ENCODE data around the gene TP53TG3E.
A peak's percentile ranks its signal among the peaks of the same experiment; 100 is the strongest.
"Not testable (repeated sequence)": the region's sequence is repeated elsewhere in the genome, so short reads cannot be mapped to it uniquely, and the experiment has no call there.

TP53TG3E gene

GRCh38 chr16:33304006-33304405 lies at the start of gene TP53TG3E:
Gene TP53TG3E (plus strand): TSS chr16:33304306. CDS start chr16:33304374, 68 bp downstream.
- not testable (repeated sequence) for DNase-seq (ENCODE audit: low read depth in 2 of 2)

- DNase-seq (ENCODE audit: low read depth in 2 of 2): peak in 1 of 2 donors; percentile 21
Measured at GRCh38 chr16:33336226-33337012, 32.3 kb downstream of the TP53TG3E start.

GRCh38 chr16:33337627-33338542 lies 33.8 kb downstream of the TP53TG3E start:
- not testable (repeated sequence) for DNase-seq (ENCODE audit: low read depth in 2 of 2)

- not testable (repeated sequence) for DNase-seq (ENCODE audit: low read depth in 2 of 2)
Measured at GRCh38 chr16:33338543-33338951, 34.4 kb downstream of the TP53TG3E start.

GRCh38 chr16:33339093-33340061 lies 35.3 kb downstream of the TP53TG3E start:
- DNase-seq (ENCODE audit: low read depth in 2 of 2): peak; percentile 29 to 36
